Lower leg skin (tissue), 4 donors: ENCODE measurements around the gene GOLGA8S. TPM values are rescaled to one million over a fixed set of nuclear protein-coding genes. Genes with fewer than 3 reads are reported as not detected.
"Not testable (repeated sequence)": the region's sequence is repeated elsewhere in the genome, so short reads cannot be mapped to it uniquely, and the experiment has no call there.

ENCODE experiments used
- DNase-seq, 2 donors: peaks; one replicate each; pipeline ENCODE4 v3.0.0-alpha.2; 2019; ENCODE audit warnings: low spot score in 2 of 2
- H3K4me3 ChIP-seq: fragments of 200-600 bp; sonication (generic); 2 replicates; pipeline ENCODE4 v1.5.1; 2017; ENCODE audit warnings: mild to moderate bottlenecking, low read depth; ENCODE audit not compliant: poor library complexity, severe bottlenecking
- CTCF ChIP-seq, 3 donors: fragments of 450-650 bp; IDR thresholded peaks; one replicate each; pipeline ENCODE4 v1.5.1; 2016; ENCODE audit warnings: antibody characterized with exemption in 3 of 3, mild to moderate bottlenecking in 3 of 3, moderate library complexity in 2 of 3
- POLR2A ChIP-seq, 2 donors: fragments of 450-650 bp; IDR thresholded peaks; one replicate each; pipeline ENCODE4 v1.6.1; 2016 to 2017; ENCODE audit warnings: antibody characterized with exemption in 2 of 2, mild to moderate bottlenecking in 1 of 2, moderate library complexity in 1 of 2
- WGBS, 2 donors: methylation state at CpG; one replicate each; pipeline ENCODE4 v1.1.5; 2018; 5-methylcytosine and 5-hydroxymethylcytosine counted together
- intact Hi-C: fragments of 100-400 bp; cut with DNase I; formaldehyde crosslinking; loops from one replicate; pipeline ENCODE4 v1.15.0; 2023; ENCODE audit warnings: low total_unique reads
- total RNA-seq, 4 donors: library from RNA; depleted of rRNA; stranded (reverse); fragments of >200 nt; gene quantifications; one replicate each; pipeline ENCODE4 v1.1.0, GENCODE V29; 2016

GOLGA8S gene
- total RNA-seq, 4 donors from 2014 or later = 0.17 TPM; not detected in 3

GRCh38 chr15:23402140-23402539, 47.6 kb downstream of the GOLGA8S start:
- TF ChIP-seq POLR2A (IDR thresholded peaks at IDR 0.05) (no peak), CTCF (IDR thresholded peaks at IDR 0.05) (no peak)
- DNase-seq = no peak
- 51 to 85% methylated on average over 2 of the region's 2 CpGs for WGBS, 2 donors
- intact Hi-C loops = loop anchor here (1.0 kb wide), 1 partner anchor 19 kb away; no protein-coding TSS in a partner anchor
- no peak overlapping the region for H3K4me3 ChIP-seq

GRCh38 chr15:23402544-23402943, 48.0 kb downstream of the GOLGA8S start:
- H3K4me3 ChIP-seq = no peak overlapping the region
- no peak for DNase-seq
- WGBS, 2 donors = 62 to 73% methylated on average over 5 of the region's 5 CpGs
- intact Hi-C loops = loop anchor here (1.0 kb wide), 1 partner anchor 19 kb away; no protein-coding TSS in a partner anchor
- TF ChIP-seq POLR2A (IDR thresholded peaks at IDR 0.05) (no peak), CTCF (IDR thresholded peaks at IDR 0.05) (no peak)

GRCh38 chr15:23403550-23403949, 49.0 kb downstream of the GOLGA8S start:
- no peak overlapping the region for H3K4me3 ChIP-seq
- no peak for DNase-seq
- intact Hi-C loops = no loop called here
- 73% methylated on average over 4 of the region's 4 CpGs for WGBS, 2 donors
- TF ChIP-seq CTCF (IDR thresholded peaks at IDR 0.05) = no peak
- no peak for TF ChIP-seq POLR2A (IDR thresholded peaks at IDR 0.05)

GRCh38 chr15:23411841-23412240, 57.3 kb downstream of the GOLGA8S start:
- intact Hi-C loops = no loop called here
- 82% methylated on average over 10 of the region's 10 CpGs for WGBS, 2 donors

GRCh38 chr15:23412881-23413600, 58.5 kb downstream of the GOLGA8S start:
- 77% methylated on average over 5 of the region's 5 CpGs for WGBS, 2 donors
- H3K4me3 ChIP-seq, DNase-seq, intact Hi-C loops: not testable (repeated sequence)

More at GRCh38 chr15:23411841-23412240, 57.3 kb downstream of the GOLGA8S start:
- DNase-seq = no peak
- TF ChIP-seq POLR2A (IDR thresholded peaks at IDR 0.05) = no peak
- TF ChIP-seq CTCF (IDR thresholded peaks at IDR 0.05) = no peak
- no peak overlapping the region for H3K4me3 ChIP-seq

Other genes with a start within 250 kb of the GOLGA8S start
- not detected for gene GOLGA6L1, start 217.9 kb upstream of the GOLGA8S start, total RNA-seq
- gene GOLGA6L26, start 20.6 kb upstream of the GOLGA8S start, total RNA-seq = not detected
- gene GOLGA6L2, start 92.5 kb downstream of the GOLGA8S start, total RNA-seq = not detected
- under 1 TPM in 2 of 4 donors, not detected in 2; 0.15 to 0.81 TPM for gene MKRN3, start 210.9 kb downstream of the GOLGA8S start, total RNA-seq